ENCODE results near the gene SLC22A17. TPM values are rescaled to one million over a fixed set of nuclear protein-coding genes. Genes with fewer than 3 reads are reported as not detected.

Gene SLC22A17
- total and polyA plus RNA-seq, 10 of the 15 experiments (the other 5 are each of a cell fraction or from before 2014, with no cell fraction given) = not detected

- TF ChIP-seq HSF1 (IDR thresholded peaks at IDR 0.05; ENCODE audit: low read depth, low read length) = 0 out of 2 replicates have a peak, but pooled peaks have one; percentile 3
- no peak for TF ChIP-seq CHD4 (IDR thresholded peaks at IDR 0.05)
- TF ChIP-seq NRF1 (conservative IDR thresholded peaks at IDR 0.05; ENCODE audit: low read depth, low read length) = no peak; the same call in 1 of the 2 replicates
- TF ChIP-seq STAT1 (conservative IDR thresholded peaks at IDR 0.05) = no peak
- no peak; the same call in none of the 2 replicates for TF ChIP-seq NFYB (IDR thresholded peaks at IDR 0.05; ENCODE audit: insufficient read depth, low read depth, low read length)
- no peak for TF ChIP-seq SMC3 (IDR thresholded peaks at IDR 0.05; ENCODE audit: borderline replicate concordance, low read length)
- TF ChIP-seq GATAD2B (conservative IDR thresholded peaks at IDR 0.05; ENCODE audit: low read depth) = no peak
- TF ChIP-seq, protein P1, sequence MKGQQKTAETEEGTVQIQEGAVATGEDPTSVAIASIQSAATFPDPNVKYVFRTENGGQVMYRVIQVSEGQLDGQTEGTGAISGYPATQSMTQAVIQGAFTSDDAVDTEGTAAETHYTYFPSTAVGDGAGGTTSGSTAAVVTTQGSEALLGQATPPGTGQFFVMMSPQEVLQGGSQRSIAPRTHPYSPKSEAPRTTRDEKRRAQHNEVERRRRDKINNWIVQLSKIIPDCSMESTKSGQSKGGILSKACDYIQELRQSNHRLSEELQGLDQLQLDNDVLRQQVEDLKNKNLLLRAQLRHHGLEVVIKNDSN (IDR thresholded peaks at IDR 0.05; ENCODE audit: borderline replicate concordance, extremely low read length, insufficient read depth, low read depth, low read length) = peak; percentile 83
- TF ChIP-seq NFYA (IDR thresholded peaks at IDR 0.05; ENCODE audit: borderline replicate concordance, low read depth, low read length) = peak; percentile 84
- TF ChIP-seq RAD51 (IDR thresholded peaks at IDR 0.05) = peak; percentile 98
- TF ChIP-seq, protein P2, sequence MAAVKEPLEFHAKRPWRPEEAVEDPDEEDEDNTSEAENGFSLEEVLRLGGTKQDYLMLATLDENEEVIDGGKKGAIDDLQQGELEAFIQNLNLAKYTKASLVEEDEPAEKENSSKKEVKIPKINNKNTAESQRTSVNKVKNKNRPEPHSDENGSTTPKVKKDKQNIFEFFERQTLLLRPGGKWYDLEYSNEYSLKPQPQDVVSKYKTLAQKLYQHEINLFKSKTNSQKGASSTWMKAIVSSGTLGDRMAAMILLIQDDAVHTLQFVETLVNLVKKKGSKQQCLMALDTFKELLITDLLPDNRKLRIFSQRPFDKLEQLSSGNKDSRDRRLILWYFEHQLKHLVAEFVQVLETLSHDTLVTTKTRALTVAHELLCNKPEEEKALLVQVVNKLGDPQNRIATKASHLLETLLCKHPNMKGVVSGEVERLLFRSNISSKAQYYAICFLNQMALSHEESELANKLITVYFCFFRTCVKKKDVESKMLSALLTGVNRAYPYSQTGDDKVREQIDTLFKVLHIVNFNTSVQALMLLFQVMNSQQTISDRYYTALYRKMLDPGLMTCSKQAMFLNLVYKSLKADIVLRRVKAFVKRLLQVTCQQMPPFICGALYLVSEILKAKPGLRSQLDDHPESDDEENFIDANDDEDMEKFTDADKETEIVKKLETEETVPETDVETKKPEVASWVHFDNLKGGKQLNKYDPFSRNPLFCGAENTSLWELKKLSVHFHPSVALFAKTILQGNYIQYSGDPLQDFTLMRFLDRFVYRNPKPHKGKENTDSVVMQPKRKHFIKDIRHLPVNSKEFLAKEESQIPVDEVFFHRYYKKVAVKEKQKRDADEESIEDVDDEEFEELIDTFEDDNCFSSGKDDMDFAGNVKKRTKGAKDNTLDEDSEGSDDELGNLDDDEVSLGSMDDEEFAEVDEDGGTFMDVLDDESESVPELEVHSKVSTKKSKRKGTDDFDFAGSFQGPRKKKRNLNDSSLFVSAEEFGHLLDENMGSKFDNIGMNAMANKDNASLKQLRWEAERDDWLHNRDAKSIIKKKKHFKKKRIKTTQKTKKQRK (IDR thresholded peaks at IDR 0.05; ENCODE audit: low read depth, low read length) = peak; percentile 98
- no peak for TF ChIP-seq HDAC6 (IDR thresholded peaks at IDR 0.05; ENCODE audit: unreplicated experiment)
- TF ChIP-seq CBFB (IDR thresholded peaks at IDR 0.05; ENCODE audit: low read depth) = peak; percentile 56; the same call in 1 of the 2 replicates
- TF ChIP-seq EGR1 (IDR thresholded peaks at IDR 0.05; ENCODE audit: borderline replicate concordance in 1 of 2, low read depth in 2 of 2, low read length in 2 of 2) = no peak
- TF ChIP-seq PRDM15 (CRISPR knock-in tag; IDR thresholded peaks at IDR 0.05) = peak; percentile 68; the same call in 1 of the 2 replicates
Measured at GRCh38 chr14:23320584-23321571, 31.8 kb downstream of the SLC22A17 start, which contains the start of gene PABPN1 (continued).
